Subcutaneous adipose tissue (tissue), 4 donors: ENCODE measurements around the gene PPP1CA. TPM values are rescaled to one million over a fixed set of nuclear protein-coding genes. Genes with fewer than 3 reads are reported as not detected.

ENCODE experiments used
- CTCF ChIP-seq: fragments of 450-650 bp; IDR thresholded peaks from one replicate; pipeline ENCODE4 v1.5.1; 2016; ENCODE audit warnings: low read depth, mild to moderate bottlenecking, control low read depth, antibody characterized with exemption, moderate library complexity
- total RNA-seq, 4 donors: library from RNA; depleted of rRNA; stranded (reverse); fragments of >200 nt; gene quantifications; one replicate each; pipeline ENCODE4 v1.1.0, GENCODE V29; 2016

PPP1CA gene
- total RNA-seq, 4 donors from 2014 or later, result 60.8 to 110 (median 64.9) TPM

DNA sequence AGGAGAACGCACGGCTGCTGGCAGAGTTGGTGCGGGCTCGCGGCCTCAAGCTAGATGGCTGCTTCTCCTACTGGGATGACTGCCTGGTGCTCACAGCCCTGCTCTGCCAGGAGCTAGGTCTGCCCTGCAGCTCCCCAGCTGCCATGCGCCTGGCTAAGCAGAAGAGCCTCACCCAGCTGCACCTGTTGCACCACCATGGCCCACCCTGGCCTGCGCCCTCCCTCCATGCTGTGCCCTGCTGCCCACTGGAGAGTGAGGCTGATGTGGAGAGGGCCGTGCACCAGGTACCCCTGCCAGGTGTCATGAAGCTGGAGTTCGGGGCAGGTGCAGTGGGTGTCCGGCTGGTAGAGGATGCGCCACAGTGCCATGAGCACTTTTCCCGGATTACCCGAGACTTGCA, 21.8 kb upstream of the PPP1CA start:
- TF ChIP-seq CTCF, result no peak

DNA sequence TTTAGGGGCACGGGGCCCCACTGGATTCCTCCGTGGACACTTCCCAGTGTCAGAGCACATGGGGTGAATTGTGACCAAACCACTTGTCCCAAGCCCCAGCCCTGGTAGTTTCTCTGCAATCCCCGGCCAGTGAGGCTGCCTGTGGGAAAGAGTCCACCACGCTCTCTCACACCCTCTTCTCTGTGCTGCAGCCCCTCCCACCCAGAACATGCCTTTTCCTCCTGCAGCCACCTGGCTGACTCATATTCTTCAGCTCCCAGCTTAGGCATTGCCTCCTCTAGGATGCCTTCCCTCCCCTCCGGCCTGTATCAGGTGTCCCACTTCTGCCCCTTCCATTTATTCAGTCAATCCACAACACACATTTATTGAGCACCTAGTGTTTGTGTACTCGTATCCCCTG, 21.2 kb upstream of the PPP1CA start:
- TF ChIP-seq CTCF, result no peak

- TF ChIP-seq CTCF, result no peak
Observed at GRCh38 chr11:67421430-67422031, 19.9 kb upstream of the PPP1CA start.

- TF ChIP-seq CTCF, result no peak
Observed at GRCh38 chr11:67420646-67421429, 19.2 kb upstream of the PPP1CA start.

DNA sequence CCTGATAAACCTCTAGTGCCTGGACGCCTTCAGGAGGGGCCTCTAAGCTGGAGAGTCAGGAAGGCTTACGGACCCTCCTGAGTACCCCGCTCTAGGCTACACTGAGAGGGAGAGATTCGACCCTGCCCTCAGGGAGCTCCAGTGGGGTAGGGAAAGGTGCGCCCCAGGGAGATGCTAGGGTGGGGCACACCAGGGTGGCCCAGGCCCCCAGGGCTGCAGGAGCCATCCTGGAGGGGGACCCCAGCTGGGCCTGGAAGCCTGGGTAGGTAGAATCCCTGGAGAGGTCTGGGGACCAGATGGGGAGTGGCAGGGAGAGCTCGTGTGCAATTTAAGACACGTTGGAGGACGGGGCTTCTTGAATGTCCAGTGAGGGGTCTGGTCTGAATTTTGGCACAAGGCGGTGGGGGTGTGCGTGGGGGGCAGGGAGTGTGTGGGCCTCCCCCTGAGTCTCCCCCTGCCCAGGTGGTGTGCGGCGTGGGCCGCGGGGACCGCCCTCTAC, 18.5 kb upstream of the PPP1CA start:
- TF ChIP-seq CTCF, result no peak

DNA sequence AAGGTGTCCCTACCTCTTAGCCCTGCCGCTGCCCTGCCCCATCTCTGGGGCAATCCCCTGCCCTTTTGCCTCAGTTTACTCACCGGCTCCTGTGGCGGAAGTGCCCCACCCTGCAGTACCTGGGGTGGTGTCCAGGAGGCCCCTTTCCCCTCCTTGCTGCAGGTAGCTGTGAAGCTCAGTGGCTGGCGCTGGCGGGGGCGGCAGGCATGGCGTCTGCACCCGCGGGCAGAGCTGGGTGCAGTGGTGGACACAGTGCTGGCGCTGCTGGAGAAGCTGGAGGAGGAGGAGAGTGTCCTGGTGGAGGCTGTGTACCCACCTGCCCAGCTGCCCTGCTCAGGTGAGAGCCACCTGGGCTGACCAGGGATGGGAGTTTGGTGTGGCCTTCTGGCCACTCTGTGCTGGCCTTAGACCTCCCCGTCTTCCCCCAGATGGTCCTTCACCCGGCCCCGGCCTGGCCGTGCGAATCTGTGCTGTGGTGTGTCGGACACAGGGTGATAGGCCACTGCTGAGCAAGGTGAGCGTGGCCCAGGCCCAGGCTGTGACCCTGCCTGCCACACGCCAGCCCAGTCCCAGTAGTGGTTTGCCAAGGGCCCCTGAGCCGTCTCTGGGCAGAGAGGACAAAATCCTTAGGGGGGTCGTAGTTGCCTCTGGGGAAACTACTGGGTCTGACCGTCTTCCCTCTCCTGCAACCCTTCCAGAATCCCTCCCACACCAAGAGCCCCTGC, 17.8 kb upstream of the PPP1CA start:
- TF ChIP-seq CTCF, result no peak
